ENCODE data around the gene KCTD13. TPM values are rescaled to one million over a fixed set of nuclear protein-coding genes. Genes with fewer than 3 reads are reported as not detected.

KCTD13 gene
- total RNA-seq, 1 experiment from 2014 or later: 40.7 TPM

DNA sequence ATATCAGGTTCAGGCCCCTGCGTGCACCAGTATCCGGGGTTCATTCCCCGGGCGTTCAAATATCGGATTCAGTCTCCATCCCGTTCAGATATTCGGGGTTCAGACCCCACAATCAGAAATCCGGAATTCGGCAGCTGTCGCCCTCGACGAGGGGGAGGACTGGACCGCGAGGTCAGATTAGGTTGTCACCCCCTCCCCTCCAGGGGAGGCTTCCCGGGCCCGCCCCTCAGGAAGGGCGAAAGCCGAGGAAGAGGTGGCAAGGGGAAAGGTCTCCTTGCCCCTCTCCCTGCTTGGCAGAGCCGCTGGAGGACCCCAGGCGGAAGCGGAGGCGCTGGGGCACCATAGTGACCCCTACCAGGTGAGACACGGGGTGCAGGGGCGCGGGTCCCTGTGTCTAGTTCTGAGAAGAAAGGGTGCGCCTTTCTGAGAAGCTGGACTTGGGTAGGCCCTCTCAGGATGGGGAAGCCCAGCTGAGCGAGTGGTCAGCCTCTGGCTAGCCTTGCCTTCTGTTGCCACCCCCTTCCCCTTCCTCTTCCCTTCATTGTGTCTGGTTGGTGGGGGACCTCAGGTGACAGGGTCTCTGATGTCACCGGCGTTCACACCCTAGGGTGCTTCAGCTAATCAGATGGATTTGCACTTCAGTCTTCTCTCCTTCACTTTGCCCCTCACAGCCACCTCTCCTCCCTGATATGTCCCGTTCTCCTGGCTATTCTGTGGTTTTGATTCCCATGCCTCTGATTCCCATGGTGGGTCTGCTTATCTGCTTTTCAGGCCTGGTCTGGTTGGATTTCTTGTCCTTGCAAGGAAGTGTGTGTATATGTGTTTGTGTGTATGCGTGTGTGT, 48.5 kb upstream of the KCTD13 start:
- Histone ChIP-seq H3K27ac (ENCODE audit: low read depth, low read length) (peak overlapping the region; percentile 79), H3K36me3 (ENCODE audit: control insufficient read depth in 1 of 2, insufficient read depth in 2 of 2, low read length in 2 of 2) (peaks cover 20 to 21% of the 10 kb centered on the region in 2 experiments), H3K9me2 (ENCODE audit: insufficient read depth) (no peaks in the 10 kb centered on the region), H3K9ac (ENCODE audit: low read length) (peak overlapping the region; percentile 97), H3K27me3 (ENCODE audit: insufficient read depth, low read length) (no peaks in the 10 kb centered on the region), H3K4me1 (ENCODE audit: control insufficient read depth in 1 of 2, insufficient read depth in 2 of 2, low read length in 2 of 2) (peaks cover 8 to 26% of the 10 kb centered on the region in 2 experiments), H3K79me2 (ENCODE audit: insufficient read depth, low read length) (peaks cover 53% of the 10 kb centered on the region), H3K9me3 (ENCODE audit: control insufficient read depth in 1 of 2, insufficient read depth in 1 of 2, low read depth in 1 of 2, low read length in 2 of 2) (no peaks in the 10 kb centered on the region; a peak in 1 of 4 replicates), H4K20me1 (ENCODE audit: insufficient read depth) (no peaks in the 10 kb centered on the region), H3K4me3 (replicated peaks in 1 of 2; ENCODE audit: low read depth in 1 of 2, low read length in 2 of 2) (peak overlapping the region; percentile 96 to 98), H2AFZ (ENCODE audit: low read depth, low read length, poor library complexity, severe bottlenecking) (no peak overlapping the region), H3K4me2 (ENCODE audit: low read length) (peak overlapping the region; percentile 95)
- DNase-seq (ENCODE audit: low read depth, low spot score) (no peak), ATAC-seq (no peak)
- POLR2A ChIA-PET: interaction anchor here (1.1 to 1.8 kb wide), 3 partner anchors 13 to 159 kb away, joined by 4 to 18 read pairs (median 4); partner anchors contain the start of genes KCTD13, PAGR1 and TMEM219
- CTCF ChIA-PET: interaction anchor here (1.7 kb wide), 1 partner anchor 30 kb away, joined by 4 read pairs; no protein-coding TSS in a partner anchor
- TF ChIP-seq EGR1 (IDR thresholded peaks at IDR 0.05; ENCODE audit: low read depth) (no peak), SIN3A (IDR thresholded peaks at IDR 0.05; ENCODE audit: low read depth) (no peak), SRF (IDR thresholded peaks at IDR 0.05; ENCODE audit: low read depth) (no peak)
- TF ChIP-seq, protein P1, sequence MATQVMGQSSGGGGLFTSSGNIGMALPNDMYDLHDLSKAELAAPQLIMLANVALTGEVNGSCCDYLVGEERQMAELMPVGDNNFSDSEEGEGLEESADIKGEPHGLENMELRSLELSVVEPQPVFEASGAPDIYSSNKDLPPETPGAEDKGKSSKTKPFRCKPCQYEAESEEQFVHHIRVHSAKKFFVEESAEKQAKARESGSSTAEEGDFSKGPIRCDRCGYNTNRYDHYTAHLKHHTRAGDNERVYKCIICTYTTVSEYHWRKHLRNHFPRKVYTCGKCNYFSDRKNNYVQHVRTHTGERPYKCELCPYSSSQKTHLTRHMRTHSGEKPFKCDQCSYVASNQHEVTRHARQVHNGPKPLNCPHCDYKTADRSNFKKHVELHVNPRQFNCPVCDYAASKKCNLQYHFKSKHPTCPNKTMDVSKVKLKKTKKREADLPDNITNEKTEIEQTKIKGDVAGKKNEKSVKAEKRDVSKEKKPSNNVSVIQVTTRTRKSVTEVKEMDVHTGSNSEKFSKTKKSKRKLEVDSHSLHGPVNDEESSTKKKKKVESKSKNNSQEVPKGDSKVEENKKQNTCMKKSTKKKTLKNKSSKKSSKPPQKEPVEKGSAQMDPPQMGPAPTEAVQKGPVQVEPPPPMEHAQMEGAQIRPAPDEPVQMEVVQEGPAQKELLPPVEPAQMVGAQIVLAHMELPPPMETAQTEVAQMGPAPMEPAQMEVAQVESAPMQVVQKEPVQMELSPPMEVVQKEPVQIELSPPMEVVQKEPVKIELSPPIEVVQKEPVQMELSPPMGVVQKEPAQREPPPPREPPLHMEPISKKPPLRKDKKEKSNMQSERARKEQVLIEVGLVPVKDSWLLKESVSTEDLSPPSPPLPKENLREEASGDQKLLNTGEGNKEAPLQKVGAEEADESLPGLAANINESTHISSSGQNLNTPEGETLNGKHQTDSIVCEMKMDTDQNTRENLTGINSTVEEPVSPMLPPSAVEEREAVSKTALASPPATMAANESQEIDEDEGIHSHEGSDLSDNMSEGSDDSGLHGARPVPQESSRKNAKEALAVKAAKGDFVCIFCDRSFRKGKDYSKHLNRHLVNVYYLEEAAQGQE (IDR thresholded peaks at IDR 0.05; ENCODE audit: low read depth): no peak
- RAD21 ChIA-PET (ENCODE audit: low non-redundant PET in 1 of 2, low total read pairs in 2 of 2, uncharacterized antibody in 2 of 2, unreplicated experiment in 2 of 2): no interaction called here
- BruUV-seq (replicated peaks): no TSS peak
- intact Hi-C loops (cut with micrococcal nuclease): loop anchor here (5.0 kb wide), 1 partner anchor 47 kb away; the partner anchor contains the start of gene KCTD13

Measured in HCT116 (cell line).